Mesendoderm (in vitro differentiated cells): ENCODE results near the gene FSHB.

Experiments used
- DNase-seq: peaks from one replicate; pipeline ENCODE4 v3.0.0; 2013
- H2AK5ac ChIP-seq: 2 replicates; pipeline ENCODE4 v1.6.1; 2013; ENCODE audit warnings: low read length, inconsistent platforms
- H2BK120ac ChIP-seq: 2 replicates; pipeline ENCODE4 v1.6.1; 2013; ENCODE audit warnings: low read depth, mild to moderate bottlenecking, low read length, moderate library complexity, mixed read lengths
- H2BK15ac ChIP-seq: replicated peaks from 2 replicates; pipeline ENCODE4 v1.6.1; 2013; ENCODE audit warnings: low read depth, mild to moderate bottlenecking, moderate library complexity
- H2BK5ac ChIP-seq: 2 replicates; pipeline ENCODE4 v1.6.1; 2013; ENCODE audit warnings: low read length, inconsistent platforms
- H3K18ac ChIP-seq: 2 replicates; pipeline ENCODE4 v1.6.1; 2013; ENCODE audit warnings: mild to moderate bottlenecking, low read length, mixed read lengths
- H3K23ac ChIP-seq: one replicate; pipeline ENCODE4 v1.6.1; 2013; ENCODE audit warnings: low read length
- H3K27ac ChIP-seq: 2 replicates; pipeline ENCODE4 v1.5.1; 2013; ENCODE audit warnings: low read depth, mild to moderate bottlenecking, inconsistent platforms, low read length, moderate library complexity
- H3K27me3 ChIP-seq: 2 replicates; pipeline ENCODE4 v1.6.1; 2013; ENCODE audit warnings: low read length, control low read depth, mild to moderate bottlenecking, inconsistent platforms; ENCODE audit not compliant: insufficient read depth, poor library complexity
- H3K36me3 ChIP-seq: 2 replicates; pipeline ENCODE4 v1.6.1; 2013; ENCODE audit warnings: low read length, inconsistent platforms; ENCODE audit not compliant: control insufficient read depth, insufficient read depth
- H3K4ac ChIP-seq: one replicate; pipeline ENCODE4 v1.6.1; 2013; ENCODE audit warnings: low read depth, mild to moderate bottlenecking, low read length, moderate library complexity
- H3K4me1 ChIP-seq: 2 replicates; pipeline ENCODE4 v1.6.1; 2013; ENCODE audit warnings: low read depth, low read length, inconsistent platforms; ENCODE audit not compliant: control insufficient read depth
- H3K4me2 ChIP-seq: 2 replicates; pipeline ENCODE4 v1.6.1; 2013; ENCODE audit warnings: low read length
- H3K4me3 ChIP-seq: 2 replicates; pipeline ENCODE4 v1.5.1; 2013; ENCODE audit warnings: mild to moderate bottlenecking, low read length
- H3K56ac ChIP-seq: one replicate; pipeline ENCODE4 v1.6.1; 2013; ENCODE audit warnings: low read length
- H3K79me1 ChIP-seq: 2 replicates; pipeline ENCODE4 v1.6.1; 2013; ENCODE audit warnings: low read length, inconsistent platforms
- H3K79me2 ChIP-seq: 2 replicates; pipeline ENCODE4 v1.6.1; 2013; ENCODE audit warnings: mild to moderate bottlenecking, low read length; ENCODE audit not compliant: control insufficient read depth, insufficient read depth
- H3K9ac ChIP-seq: 2 replicates; pipeline ENCODE4 v1.6.1; 2013; ENCODE audit warnings: low read length, inconsistent platforms
- H4K5ac ChIP-seq: one replicate; pipeline ENCODE4 v1.6.1; 2013; ENCODE audit warnings: low read length
- H4K8ac ChIP-seq: one replicate; pipeline ENCODE4 v1.6.1; 2013; ENCODE audit warnings: low read depth, mild to moderate bottlenecking, control low read depth, low read length, moderate library complexity
- WGBS: extraction: QIAGEN DNeasy Blood & Tissue Kit; methylation state at CpG from one replicate; pipeline ENCODE4 v1.1.7; 2013; ENCODE audit warnings: low lambda C conversion rate, missing lambda C conversion rate; ENCODE audit not compliant: insufficient coverage; ENCODE audit errors: extremely low coverage; 5-methylcytosine and 5-hydroxymethylcytosine counted together

Gene FSHB

DNA sequence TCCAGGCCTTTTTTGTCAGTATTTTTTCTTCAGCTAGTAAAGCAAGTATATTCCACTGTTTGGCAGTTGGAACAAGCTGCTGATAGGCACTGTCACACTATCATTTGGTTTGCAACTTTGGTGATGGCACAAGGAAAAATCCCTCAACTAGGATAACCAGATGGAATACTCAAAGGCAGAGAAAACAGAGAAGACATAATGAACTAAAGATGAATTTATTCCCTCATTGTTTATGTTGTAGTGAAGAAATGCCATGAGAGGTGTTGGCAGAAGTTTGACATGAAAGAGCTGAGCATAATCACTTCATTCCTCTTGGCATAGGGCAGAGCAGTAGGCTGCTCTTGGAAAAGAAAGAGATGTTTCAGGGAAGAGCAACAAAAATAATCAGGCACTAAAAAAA lies 39.9 kb downstream of the FSHB start:
- Histone ChIP-seq H2BK5ac (no peak overlapping the region), H3K4me1 (no peaks in the 10 kb centered on the region), H4K5ac (no peak overlapping the region), H3K23ac (no peak overlapping the region), H2BK120ac (no peak overlapping the region), H3K4me3 (no peak overlapping the region), H4K8ac (no peak overlapping the region), H3K4ac (no peak overlapping the region), H3K36me3 (no peaks in the 10 kb centered on the region), H2BK15ac (no peak overlapping the region), H3K9ac (no peak overlapping the region), H3K4me2 (no peak overlapping the region), H3K79me2 (no peaks in the 10 kb centered on the region), H2AK5ac (no peak overlapping the region), H3K18ac (no peak overlapping the region), H3K27ac (no peak overlapping the region), H3K79me1 (no peaks in the 10 kb centered on the region), H3K56ac (no peak overlapping the region), H3K27me3 (no peaks in the 10 kb centered on the region)
- DNase-seq: no peak

DNA sequence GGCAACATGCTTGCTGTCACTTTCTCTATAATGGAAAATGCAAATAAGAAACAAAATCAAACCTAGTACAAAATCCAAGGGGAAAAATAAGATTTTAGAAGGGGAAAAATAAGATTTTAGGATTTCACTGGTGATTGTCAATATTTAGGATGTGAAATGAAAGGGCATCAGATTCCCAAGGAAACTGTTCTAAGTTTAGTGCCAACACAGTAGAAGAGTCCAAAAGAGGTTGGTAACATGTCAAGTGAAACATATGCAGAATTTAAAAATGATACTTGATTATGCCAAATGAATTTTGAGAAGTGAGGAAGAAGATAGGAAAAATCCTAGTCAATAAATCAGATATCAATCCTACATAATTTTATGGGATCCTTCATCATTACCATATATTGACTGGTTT lies 46.4 kb downstream of the FSHB start:
- no peaks in the 10 kb centered on the region for H3K27me3 ChIP-seq
- no peak overlapping the region for H3K18ac ChIP-seq
- H4K5ac ChIP-seq: no peak overlapping the region
- H3K4ac ChIP-seq: no peak overlapping the region
- DNase-seq: no peak
- no peaks in the 10 kb centered on the region for H3K79me1 ChIP-seq
- H3K4me3 ChIP-seq: no peak overlapping the region
- H3K4me2 ChIP-seq: no peak overlapping the region
- no peak overlapping the region for H2BK5ac ChIP-seq
- no peak overlapping the region for H4K8ac ChIP-seq
- H3K4me1 ChIP-seq: no peaks in the 10 kb centered on the region
- H2AK5ac ChIP-seq: no peak overlapping the region
- no peaks in the 10 kb centered on the region for H3K79me2 ChIP-seq
- no peak overlapping the region for H3K27ac ChIP-seq
- H3K9ac ChIP-seq: no peak overlapping the region
- H3K56ac ChIP-seq: no peak overlapping the region
- no peaks in the 10 kb centered on the region for H3K36me3 ChIP-seq
- no peak overlapping the region for H2BK120ac ChIP-seq
- no peak overlapping the region for H2BK15ac ChIP-seq
- no peak overlapping the region for H3K23ac ChIP-seq

DNA sequence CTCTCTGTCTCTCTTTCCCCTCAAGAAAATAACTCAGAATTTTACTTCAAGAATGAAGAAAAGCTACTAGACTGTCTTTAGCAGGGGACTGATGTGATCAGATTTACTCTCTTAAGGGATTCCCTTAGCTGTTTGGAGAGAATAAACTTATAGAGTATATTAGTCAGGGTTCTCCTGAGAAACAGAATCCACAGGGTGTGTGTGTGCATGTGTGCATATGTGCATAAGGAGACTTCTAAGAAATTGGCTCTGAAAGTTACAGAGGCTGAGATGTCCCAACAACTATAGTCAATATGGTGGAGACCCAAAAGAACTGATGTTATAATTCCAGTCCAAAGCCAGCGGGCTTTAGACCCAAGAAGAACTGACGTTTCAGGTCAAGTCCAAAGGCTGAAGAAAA lies 49.0 kb downstream of the FSHB start:
- H2BK15ac ChIP-seq: no peak overlapping the region
- no peak overlapping the region for H4K5ac ChIP-seq
- no peak overlapping the region for H2BK5ac ChIP-seq
- no peaks in the 10 kb centered on the region for H3K27me3 ChIP-seq
- H3K9ac ChIP-seq: no peak overlapping the region
- H3K56ac ChIP-seq: no peak overlapping the region
- no peaks in the 10 kb centered on the region for H3K79me1 ChIP-seq
- H4K8ac ChIP-seq: no peak overlapping the region
- H3K36me3 ChIP-seq: no peaks in the 10 kb centered on the region
- H3K27ac ChIP-seq: no peak overlapping the region
- no peak for DNase-seq
- no peak overlapping the region for H3K23ac ChIP-seq
- H3K4me2 ChIP-seq: no peak overlapping the region
- no peak overlapping the region for H3K4me3 ChIP-seq
- H3K79me2 ChIP-seq: no peaks in the 10 kb centered on the region
- no peak overlapping the region for H3K18ac ChIP-seq
- no peaks in the 10 kb centered on the region for H3K4me1 ChIP-seq
- H2BK120ac ChIP-seq: no peak overlapping the region
- H2AK5ac ChIP-seq: no peak overlapping the region
- H3K4ac ChIP-seq: no peak overlapping the region
- no CpG with 5 or more reads among the region's 2 CpGs for WGBS

DNA sequence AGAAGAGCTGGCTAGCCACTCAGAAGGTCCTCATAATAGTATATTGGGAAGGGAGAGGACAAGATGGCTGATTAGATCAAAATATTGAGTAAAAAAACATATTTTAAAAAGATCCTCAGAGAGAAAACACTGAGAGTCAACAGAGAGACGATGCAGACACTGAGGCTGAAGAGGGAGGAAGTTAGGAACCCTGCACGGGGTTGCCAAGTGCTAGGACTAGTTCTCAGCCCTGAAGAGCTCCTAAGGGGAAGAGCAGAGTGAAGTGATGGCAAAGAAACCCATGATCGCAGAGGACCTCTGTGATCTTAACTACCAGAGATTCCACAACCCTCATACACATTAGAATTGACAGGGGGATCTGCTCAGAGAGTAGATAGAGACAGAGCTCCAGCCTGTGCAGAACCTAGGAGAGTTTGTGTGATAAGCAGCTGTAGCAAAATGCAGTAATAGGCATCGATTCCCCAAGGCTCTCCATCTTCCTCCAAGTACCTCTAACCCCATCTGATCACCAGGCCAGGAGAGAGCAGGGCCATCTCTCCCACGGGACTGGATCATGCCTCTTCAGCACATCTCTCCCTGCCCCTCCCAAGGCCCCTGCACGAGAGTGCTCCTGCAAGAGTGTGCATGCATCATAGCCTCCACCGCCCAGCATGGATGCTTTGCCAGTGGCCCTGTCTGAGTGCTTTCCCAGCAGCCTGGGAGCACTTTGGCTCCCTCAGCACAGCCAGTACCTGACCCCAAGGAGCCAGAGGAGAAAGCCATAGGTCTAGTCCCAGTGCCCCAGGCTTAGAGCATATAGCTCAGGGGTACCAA lies 50.9 kb downstream of the FSHB start:
- Histone ChIP-seq H3K79me1 (no peaks in the 10 kb centered on the region), H2BK120ac (no peak overlapping the region), H3K4me2 (no peak overlapping the region), H3K4ac (no peak overlapping the region), H3K27ac (no peak overlapping the region), H2AK5ac (no peak overlapping the region), H4K8ac (no peak overlapping the region), H3K79me2 (no peaks in the 10 kb centered on the region), H3K23ac (no peak overlapping the region), H3K4me3 (no peak overlapping the region), H4K5ac (no peak overlapping the region), H2BK15ac (no peak overlapping the region), H3K36me3 (no peaks in the 10 kb centered on the region), H3K56ac (no peak overlapping the region), H3K4me1 (no peaks in the 10 kb centered on the region), H2BK5ac (no peak overlapping the region), H3K27me3 (no peaks in the 10 kb centered on the region), H3K9ac (no peak overlapping the region), H3K18ac (no peak overlapping the region)
- WGBS: no CpG with 5 or more reads among the region's 7 CpGs
- DNase-seq: no peak

DNA sequence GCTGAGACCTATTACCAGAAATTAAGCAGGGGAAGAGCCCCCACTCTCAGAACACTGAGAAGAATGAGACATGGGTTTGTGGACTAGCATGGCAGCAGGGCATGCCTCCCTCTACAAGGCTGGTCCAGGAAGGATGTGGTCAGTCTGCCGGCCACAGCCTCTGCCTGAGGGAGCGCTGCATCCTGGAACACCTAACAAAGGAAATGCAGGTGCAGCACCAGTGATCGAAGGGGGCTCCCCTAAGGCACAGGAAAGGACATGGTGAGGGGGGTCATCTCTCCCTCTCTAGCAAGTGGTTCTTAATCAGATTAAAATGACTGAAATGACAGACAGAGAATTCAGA lies 51.4 kb downstream of the FSHB start:
- H3K36me3 ChIP-seq: no peaks in the 10 kb centered on the region
- H3K4me2 ChIP-seq: no peak overlapping the region
- H3K56ac ChIP-seq: no peak overlapping the region
- H4K8ac ChIP-seq: no peak overlapping the region
- H3K4ac ChIP-seq: no peak overlapping the region
- no peak overlapping the region for H2BK120ac ChIP-seq
- no peak overlapping the region for H2BK15ac ChIP-seq
- no CpG with 5 or more reads among the region's 3 CpGs for whole genome bisulfite sequencing
- no peak overlapping the region for H3K9ac ChIP-seq
- H2AK5ac ChIP-seq: no peak overlapping the region
- H3K27me3 ChIP-seq: no peaks in the 10 kb centered on the region
- no peaks in the 10 kb centered on the region for H3K79me2 ChIP-seq
- H2BK5ac ChIP-seq: no peak overlapping the region
- H3K18ac ChIP-seq: no peak overlapping the region
- H3K23ac ChIP-seq: no peak overlapping the region
- no peaks in the 10 kb centered on the region for H3K79me1 ChIP-seq
- H3K4me3 ChIP-seq: no peak overlapping the region
- H3K27ac ChIP-seq: no peak overlapping the region
- no peak for DNase-seq
- no peaks in the 10 kb centered on the region for H3K4me1 ChIP-seq
- no peak overlapping the region for H4K5ac ChIP-seq
